GM21529 (cell line): ENCODE measurements around the gene DNAI2.

Source experiments
- ATAC-seq: cut with Tn5 transposase; IDR thresholded peaks from one replicate; pipeline ENCODE4 v1.9.1; 2021; ENCODE audit not compliant: unreplicated experiment

The DNAI2 gene

GRCh38 chr17:74359916-74360315 is 85.9 kb downstream of the DNAI2 start:
- no peak for ATAC-seq

DNA sequence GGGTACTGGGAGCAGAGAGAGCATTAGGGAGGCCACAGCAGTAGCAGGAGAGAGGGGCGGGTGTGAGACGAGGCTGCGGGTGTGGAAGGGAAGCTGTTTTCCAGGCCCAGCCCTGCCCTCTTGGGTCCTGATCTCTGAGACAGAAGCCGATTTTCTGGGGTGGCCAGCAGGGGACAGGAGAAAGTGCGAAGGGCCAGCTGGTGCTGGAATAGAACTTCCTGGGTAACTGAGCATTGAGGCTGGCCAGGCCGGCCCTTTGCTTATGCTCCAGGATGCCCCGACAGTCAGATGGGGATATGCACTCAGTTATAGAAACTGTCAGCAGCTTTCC is 86.8 kb downstream of the DNAI2 start:
- ATAC-seq, result no peak

DNA sequence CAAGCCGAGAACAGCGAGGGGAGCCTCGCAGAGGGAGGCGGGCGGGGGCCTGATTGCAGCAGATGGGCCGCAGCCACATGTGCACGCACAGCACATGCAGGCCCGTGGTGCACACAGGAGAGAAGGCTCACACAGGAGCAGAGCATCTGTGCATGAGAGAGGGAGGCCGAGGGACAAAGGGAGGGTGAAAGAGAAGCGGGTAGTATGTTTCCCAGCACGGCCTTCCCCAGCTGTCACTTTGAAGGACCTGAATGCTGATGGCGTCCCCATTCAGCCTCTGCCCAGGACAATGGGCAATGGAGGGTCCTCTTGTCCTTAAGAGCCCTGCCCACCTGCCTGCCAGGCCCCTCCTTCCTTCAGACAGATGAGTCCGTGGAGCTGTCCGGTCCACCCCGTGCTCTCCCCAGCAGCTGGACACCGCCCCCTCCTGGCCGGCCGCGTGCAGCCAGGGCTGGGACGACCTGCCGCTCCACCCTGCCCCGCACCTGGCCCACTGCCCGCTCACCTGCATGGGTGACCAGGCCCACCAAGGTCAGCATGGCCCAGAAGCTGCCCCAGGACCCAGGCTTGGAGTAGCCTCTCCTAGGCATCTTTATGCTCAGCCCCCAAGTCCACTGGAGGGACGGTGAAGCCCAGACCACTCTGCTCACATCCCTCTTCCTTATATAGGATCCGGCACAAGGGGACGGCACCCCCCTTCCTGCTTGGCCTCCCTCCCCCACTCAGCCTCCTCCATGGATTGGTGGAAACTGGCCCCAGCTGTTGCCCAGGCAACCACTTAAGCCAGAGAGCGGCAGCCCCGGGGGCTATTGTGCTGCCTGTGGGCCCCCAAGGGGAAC is 87.4 kb downstream of the DNAI2 start, which contains the start of gene BTBD17:
Gene BTBD17, minus strand, starts transcription at position 639 of the 839 bp plus-strand sequence. Its CDS starts 49 bp downstream, at position 590.
- ATAC-seq, result no peak

DNA sequence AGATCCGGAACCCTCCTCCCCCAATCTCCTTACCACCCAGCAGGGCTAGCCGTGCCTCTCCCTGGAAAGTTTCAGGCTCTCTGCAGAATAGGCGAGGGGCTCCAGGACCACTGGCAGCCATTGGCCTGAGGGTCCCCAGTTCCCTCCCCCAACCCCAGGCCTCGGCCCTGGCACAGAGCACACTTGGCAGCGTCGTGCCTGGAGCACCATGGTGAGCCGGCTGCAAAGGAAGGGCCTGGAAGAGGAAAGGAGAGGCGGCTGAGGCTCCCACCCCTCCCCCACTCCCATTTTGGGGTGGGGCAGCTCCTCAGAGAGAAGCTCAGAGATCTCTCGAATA is 88.0 kb downstream of the DNAI2 start:
- ATAC-seq, result no peak

- ATAC-seq, result no peak
These were observed 88.9 kb downstream of the DNAI2 start for GRCh38 chr17:74362810-74363498.
